B cell (primary cell): Measurements from ENCODE around the gene LIF. TPM values are rescaled to one million over a fixed set of nuclear protein-coding genes. Genes with fewer than 3 reads are reported as not detected.

Experiments
- ATAC-seq: fragments of 200-7000 bp; cut with Tn5 transposase; one replicate; pipeline ENCODE4 v1.10.0; 2021; ENCODE audit warnings: low read depth, mild to moderate bottlenecking, moderate number of reproducible peaks, moderate library complexity
- CTCF ChIA-PET: fragments of 350-600 bp; sonication (Branson Sonifier 250); formaldehyde crosslinking; loops from one replicate; lab custom pipeline; 2021; ENCODE audit warnings: antibody characterized with exemption, inconsistent platforms; lab: Charles Lee
- POLR2A ChIA-PET: fragments of 350-600 bp; sonication (Branson Sonifier 250); formaldehyde crosslinking; loops from one replicate; lab custom pipeline; 2021; ENCODE audit warnings: antibody characterized with exemption; lab: Charles Lee
- DNase-seq: peaks from one replicate; pipeline ENCODE4 v3.0.0; 2013
- H2AFZ ChIP-seq: 2 replicates; pipeline ENCODE4 v1.6.1; 2012; ENCODE audit warnings: mild to moderate bottlenecking, low read depth, low read length; ENCODE audit not compliant: insufficient read depth, poor library complexity, severe bottlenecking
- H3K27ac ChIP-seq, 2 donors: 1 replicate in 1 of 2; 2 replicates in 1 of 2; pipeline ENCODE4 v1.5.1; 2012 to 2013; ENCODE audit warnings: low read length in 2 of 2, mild to moderate bottlenecking in 2 of 2, moderate library complexity in 1 of 2
- H3K27me3 ChIP-seq, 4 experiments: fragments of 200-600 bp in 1 of 4; sonication (generic) in 1 of 4; replicated peaks in 1 of 4; 1 replicate in 2 of 4; 2 replicates in 2 of 4; pipeline versions ENCODE4 v1.6.1 to v1.7.0; 2013 to 2016; ENCODE audit warnings: low read length in 3 of 4, mild to moderate bottlenecking in 2 of 4, mixed read lengths in 1 of 4, moderate library complexity in 1 of 4; ENCODE audit not compliant: insufficient read depth in 4 of 4, control insufficient read depth in 3 of 4; ENCODE audit errors: control extremely low read depth in 1 of 4
- H3K36me3 ChIP-seq, 2 experiments: replicated peaks in 1 of 2; 1 replicate in 1 of 2; 2 replicates in 1 of 2; pipeline versions ENCODE4 v1.6.1 to v1.7.1; 2013; ENCODE audit warnings: low read length in 1 of 2; ENCODE audit not compliant: insufficient read depth in 2 of 2, control insufficient read depth in 1 of 2; ENCODE audit errors: control extremely low read depth in 1 of 2, extremely low read depth in 1 of 2
- H3K4me1 ChIP-seq, 2 donors: fragments of 200-600 bp in 1 of 2; sonication (generic) in 1 of 2; 1 replicate in 1 of 2; 2 replicates in 1 of 2; pipeline versions ENCODE4 v1.5.1 to v1.6.1; 2013 to 2017; ENCODE audit warnings: low read length in 2 of 2; ENCODE audit not compliant: control insufficient read depth in 2 of 2, insufficient read depth in 2 of 2
- H3K4me2 ChIP-seq: replicated peaks from 2 replicates; pipeline ENCODE3; 2012; ENCODE audit warnings: mild to moderate bottlenecking, low read depth, low read length; ENCODE audit not compliant: poor library complexity, severe bottlenecking
- H3K4me3 ChIP-seq, 5 experiments: fragments of 200-600 bp in 1 of 5; sonication (generic) in 1 of 5; 1 replicate in 3 of 5; 2 replicates in 2 of 5; pipeline versions ENCODE4 v1.5.1 to v1.7.0; 2011 to 2016; ENCODE audit warnings: low read length in 4 of 5, mild to moderate bottlenecking in 4 of 5, low read depth in 2 of 5, control low read depth in 1 of 5, moderate library complexity in 1 of 5; ENCODE audit not compliant: insufficient read depth in 1 of 5; ENCODE audit errors: control extremely low read depth in 1 of 5, extremely low read depth in 1 of 5
- H3K79me2 ChIP-seq: fragments of 200-600 bp; sonication (generic); one replicate; pipeline ENCODE4 v1.6.0; 2016; ENCODE audit warnings: low read length; ENCODE audit not compliant: control insufficient read depth, insufficient read depth
- H3K9ac ChIP-seq: fragments of 200-600 bp; sonication (generic); 2 replicates; pipeline ENCODE4 v1.6.1; 2017; ENCODE audit warnings: mild to moderate bottlenecking, low read length, moderate library complexity
- H3K9me3 ChIP-seq, 3 donors: one replicate each; pipeline versions ENCODE4 v1.6.1 to v1.7.1; 2013; ENCODE audit warnings: low read length in 2 of 3; ENCODE audit not compliant: control insufficient read depth in 2 of 3, insufficient read depth in 1 of 3; ENCODE audit errors: control extremely low read depth in 1 of 3
- H4K20me1 ChIP-seq: 2 replicates; pipeline ENCODE4 v1.6.0; 2012; ENCODE audit warnings: mild to moderate bottlenecking, low read length; ENCODE audit not compliant: insufficient read depth, control insufficient read depth, poor library complexity, severe bottlenecking
- H3K27ac Mint-ChIP-seq: one replicate; pipeline ENCODE4 v1.8.0; 2021; ENCODE audit warnings: mixed read lengths
- H3K27me3 Mint-ChIP-seq: one replicate; pipeline ENCODE4 v1.8.0; 2021; ENCODE audit warnings: mixed read lengths
- H3K4me1 Mint-ChIP-seq: one replicate; pipeline ENCODE4 v1.8.0; 2021; ENCODE audit warnings: mixed read lengths
- H3K4me3 Mint-ChIP-seq: one replicate; pipeline ENCODE4 v1.8.0; 2021; ENCODE audit warnings: mixed read lengths
- H3K9me3 Mint-ChIP-seq: one replicate; pipeline ENCODE4 v1.8.0; 2022; ENCODE audit warnings: mixed read lengths; ENCODE audit not compliant: insufficient read depth
- EZH2 ChIP-seq: IDR thresholded peaks from 2 replicates; pipeline ENCODE4 v1.6.1; 2012; ENCODE audit warnings: borderline replicate concordance, low read depth, mild to moderate bottlenecking, moderate library complexity, low read length; ENCODE audit not compliant: insufficient read depth, poor library complexity, severe bottlenecking
- WGBS: methylation state at CpG from one replicate; pipeline ENCODE4 v1.1.5; 2013; ENCODE audit warnings: missing lambda C conversion rate; ENCODE audit not compliant: insufficient coverage; 5-methylcytosine and 5-hydroxymethylcytosine counted together
- intact Hi-C: fragments of 100-400 bp; cut with micrococcal nuclease; formaldehyde crosslinking; loops from one replicate; pipeline ENCODE4 v1.10.0; 2022
- polyA plus RNA-seq: library from polyadenylated mRNA; depleted of rRNA; stranded (reverse); fragments of >200 nt; gene quantifications from 2 replicates; pipeline ENCODE4 v1.2.3, GENCODE V29; 2012
- total RNA-seq, 2 donors: library from RNA; stranded (reverse); fragments of 120-200 nt in 1 of 2; gene quantifications; 1 replicate in 1 of 2; 2 replicates in 1 of 2; pipeline versions ENCODE4 v1.2.3 to v1.2.4, GENCODE V29; 2013 to 2022
- TF ChIP-seq, protein P1 (sequence below): fragments of 200-600 bp; IDR thresholded peaks from one replicate; pipeline ENCODE4 v1.8.0; 2022; ENCODE audit warnings: antibody characterized with exemption, mild to moderate bottlenecking

The LIF gene
- total and polyA plus RNA-seq, 2 donors (not counting 1 experiment from before 2014, with no cell fraction given) = 0.47 TPM; not detected in 1

DNA sequence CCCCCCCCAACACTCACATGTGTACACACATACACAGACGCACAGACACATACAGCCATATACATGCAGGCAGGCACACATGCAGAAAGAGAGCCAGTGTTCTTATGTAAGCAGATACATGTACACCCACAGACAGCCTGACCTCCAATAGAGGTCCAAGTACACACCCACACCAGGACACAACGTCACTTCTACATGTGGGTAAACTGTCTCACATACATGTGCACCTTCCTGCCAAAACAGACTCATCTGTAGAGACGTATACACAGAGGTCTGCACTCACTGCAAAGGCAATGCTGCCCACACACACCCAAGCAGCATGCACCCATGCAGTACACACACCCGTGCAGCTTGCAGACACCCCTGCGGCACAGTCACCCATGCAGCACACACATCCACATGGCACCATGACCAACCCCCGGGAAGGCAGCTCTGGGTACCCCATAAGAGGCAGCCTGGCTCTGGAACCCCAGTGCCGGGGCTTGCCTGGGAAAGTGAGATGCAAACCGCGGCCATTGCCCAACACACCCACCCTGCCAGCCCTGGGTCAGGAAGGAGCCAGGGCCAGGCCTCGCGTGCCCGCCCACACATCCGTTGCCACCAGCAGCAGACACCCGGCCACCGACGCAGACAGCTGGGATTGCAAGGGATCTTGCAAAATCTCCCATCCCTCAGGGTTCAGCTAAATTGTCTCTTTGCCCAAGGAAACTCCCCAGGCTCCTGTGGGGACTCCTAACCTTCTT is 32.7 kb upstream of the LIF start:
- Mint-ChIP-seq H3K27ac (no peak overlapping the region), H3K4me3 (no peak overlapping the region), H3K4me1 (peaks cover 9% of the 10 kb centered on the region), H3K27me3 (peaks cover 38% of the 10 kb centered on the region), H3K9me3 (no peaks in the 10 kb centered on the region)
- ATAC-seq (no peak), DNase-seq (no peak)
- H3K4me1 ChIP-seq = peaks cover 3 to 8% of the 10 kb centered on the region in 2 donors
- no peak overlapping the region for H3K9ac ChIP-seq
- no peak overlapping the region for H2AFZ ChIP-seq
- TF ChIP-seq, protein P1, sequence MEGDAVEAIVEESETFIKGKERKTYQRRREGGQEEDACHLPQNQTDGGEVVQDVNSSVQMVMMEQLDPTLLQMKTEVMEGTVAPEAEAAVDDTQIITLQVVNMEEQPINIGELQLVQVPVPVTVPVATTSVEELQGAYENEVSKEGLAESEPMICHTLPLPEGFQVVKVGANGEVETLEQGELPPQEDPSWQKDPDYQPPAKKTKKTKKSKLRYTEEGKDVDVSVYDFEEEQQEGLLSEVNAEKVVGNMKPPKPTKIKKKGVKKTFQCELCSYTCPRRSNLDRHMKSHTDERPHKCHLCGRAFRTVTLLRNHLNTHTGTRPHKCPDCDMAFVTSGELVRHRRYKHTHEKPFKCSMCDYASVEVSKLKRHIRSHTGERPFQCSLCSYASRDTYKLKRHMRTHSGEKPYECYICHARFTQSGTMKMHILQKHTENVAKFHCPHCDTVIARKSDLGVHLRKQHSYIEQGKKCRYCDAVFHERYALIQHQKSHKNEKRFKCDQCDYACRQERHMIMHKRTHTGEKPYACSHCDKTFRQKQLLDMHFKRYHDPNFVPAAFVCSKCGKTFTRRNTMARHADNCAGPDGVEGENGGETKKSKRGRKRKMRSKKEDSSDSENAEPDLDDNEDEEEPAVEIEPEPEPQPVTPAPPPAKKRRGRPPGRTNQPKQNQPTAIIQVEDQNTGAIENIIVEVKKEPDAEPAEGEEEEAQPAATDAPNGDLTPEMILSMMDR = no peak
- TF ChIP-seq EZH2 = no peak
- H4K20me1 ChIP-seq = no peaks in the 10 kb centered on the region
- H3K79me2 ChIP-seq = no peaks in the 10 kb centered on the region
- H3K27me3 ChIP-seq = peaks cover 0 to 26% (median 1%) of the 10 kb centered on the region in 4 experiments
- no peak overlapping the region for H3K4me2 ChIP-seq
- CTCF ChIA-PET = interaction anchor here (1.8 kb wide), 1 partner anchor 16 kb away, joined by 10 read pairs; no protein-coding TSS in a partner anchor
- intact Hi-C loops = no loop called here
- WGBS = 70% methylated on average over 16 of the region's 16 CpGs
- no peak overlapping the region for H3K4me3 ChIP-seq
- no peak overlapping the region for H3K27ac ChIP-seq
- H3K9me3 ChIP-seq = no peaks in the 10 kb centered on the region
- no peaks in the 10 kb centered on the region for H3K36me3 ChIP-seq
- POLR2A ChIA-PET = no interaction called here
